ENCODE measurements around the gene LCE1B. TPM values are rescaled to one million over a fixed set of nuclear protein-coding genes. Genes with fewer than 3 reads are reported as not detected.

The LCE1B gene
- total RNA-seq: not detected in 2 replicates

GRCh38 chr1:152811671-152812070 is at the start of gene LCE1B:
Gene LCE1B, plus strand, starts transcription at chr1:152811971. Its CDS starts 476 bp downstream, at chr1:152812447.

GRCh38 chr1:152774875-152775274 is 36.9 kb upstream of the LCE1B start, which contains the start of gene LCE1F:
Gene LCE1F, plus strand, starts transcription at chr1:152775140. Its CDS starts 1,232 bp downstream, at chr1:152776372.

GRCh38 chr1:152786077-152786476 is 25.7 kb upstream of the LCE1B start, which contains the start of gene LCE1E:
Gene LCE1E, plus strand, starts transcription at chr1:152786257. Its CDS starts 1,043 bp downstream, at chr1:152787300.

GRCh38 chr1:152796421-152796820 is 15.3 kb upstream of the LCE1B start, which contains the start of gene LCE1D:
Gene LCE1D, plus strand, starts transcription at chr1:152796721. Its CDS starts 1,074 bp downstream, at chr1:152797795.

GRCh38 chr1:152806576-152806975 is 5.2 kb upstream of the LCE1B start, which contains the start of gene LCE1C:
Gene LCE1C, minus strand, starts transcription at chr1:152806651. Its CDS starts 1,173 bp downstream, at chr1:152805478.

GRCh38 chr1:152827173-152827572 is 15.4 kb downstream of the LCE1B start, which contains the start of gene LCE1A:
Gene LCE1A, plus strand, starts transcription at chr1:152827473. Its CDS starts 0 bp downstream, at chr1:152827473.

GRCh38 chr1:152842556-152842955 is 30.8 kb downstream of the LCE1B start, which contains the start of gene LCE6A:
Gene LCE6A, plus strand, starts transcription at chr1:152842856. Its CDS starts 665 bp downstream, at chr1:152843521.

GRCh38 chr1:152859696-152860095 is 47.9 kb downstream of the LCE1B start, which contains the start of gene LCE7A:
Gene LCE7A, plus strand, starts transcription at chr1:152859996. Its CDS starts 702 bp downstream, at chr1:152860698.

Other genes starting within 250 kb of the LCE1B start
- not detected in 2 replicates for gene LCE3E, start 245.2 kb upstream of the LCE1B start, total RNA-seq
- gene LCE3D, start 231.5 kb upstream of the LCE1B start, total RNA-seq: not detected in 2 replicates
- not detected in 2 replicates for gene LCE3C, start 211.7 kb upstream of the LCE1B start, total RNA-seq
- gene LCE3B, start 198.2 kb upstream of the LCE1B start, total RNA-seq: not detected in 2 replicates
- not detected in 2 replicates for gene LCE3A, start 188.9 kb upstream of the LCE1B start, total RNA-seq
- gene LCE2D, start 148.6 kb upstream of the LCE1B start, total RNA-seq: not detected in 2 replicates
- gene LCE2C, start 136.7 kb upstream of the LCE1B start, total RNA-seq: not detected in 2 replicates
- not detected in 2 replicates for gene LCE2B, start 125.8 kb upstream of the LCE1B start, total RNA-seq
- gene LCE2A, start 113.6 kb upstream of the LCE1B start, total RNA-seq: not detected in 2 replicates
- not detected in 2 replicates for gene LCE4A, start 103.8 kb upstream of the LCE1B start, total RNA-seq
- not detected in 2 replicates for gene KPRP, start 53.9 kb upstream of the LCE1B start, total RNA-seq
- gene LCE1F, start 36.8 kb upstream of the LCE1B start, total RNA-seq: not detected in 2 replicates
- not detected in 2 replicates for gene LCE1E, start 25.7 kb upstream of the LCE1B start, total RNA-seq
- gene LCE1D, start 15.2 kb upstream of the LCE1B start, total RNA-seq: not detected in 2 replicates
- gene LCE1C, start 5.3 kb upstream of the LCE1B start, total RNA-seq: not detected in 2 replicates
- gene LCE1A, start 15.5 kb downstream of the LCE1B start, total RNA-seq: not detected in 2 replicates
- gene LCE6A, start 30.9 kb downstream of the LCE1B start, total RNA-seq: not detected in 2 replicates
- not detected in 2 replicates for gene LCE7A, start 48.0 kb downstream of the LCE1B start, total RNA-seq
- not detected in 2 replicates for gene SMCP, start 66.4 kb downstream of the LCE1B start, total RNA-seq
- gene IVL, start 96.6 kb downstream of the LCE1B start, total RNA-seq: not detected in 2 replicates
- gene SPRR5, start 135.2 kb downstream of the LCE1B start, total RNA-seq: not detected in 2 replicates
- not detected in 2 replicates for gene SPRR4, start 158.7 kb downstream of the LCE1B start, total RNA-seq
- not detected in 2 replicates for gene SPRR1A, start 172.1 kb downstream of the LCE1B start, total RNA-seq
- 0.43 TPM in 1 of 2 replicates, not detected in the other for gene SPRR3, start 189.8 kb downstream of the LCE1B start, total RNA-seq
- 0.17 TPM in 1 of 2 replicates, not detected in the other for gene SPRR1B, start 219.2 kb downstream of the LCE1B start, total RNA-seq
- not detected in 2 replicates for gene SPRR2D, start 229.1 kb downstream of the LCE1B start, total RNA-seq
- gene SPRR2A, start 245.5 kb downstream of the LCE1B start, total RNA-seq: not detected in 2 replicates